NCI-H82 treated with DMSO at 0.1 percent for 48 hours (cell line): Measurements from ENCODE around the gene SYNE1.
"Not testable (repeated sequence)": the region's sequence is repeated elsewhere in the genome, so short reads cannot be mapped to it uniquely, and the experiment has no call there.

Experiments
- DNase-seq: peaks from one replicate; lab custom pipeline; 2025; ENCODE audit not compliant: unreplicated experiment; lab: John Stamatoyannopoulos, UW

Gene SYNE1

DNA sequence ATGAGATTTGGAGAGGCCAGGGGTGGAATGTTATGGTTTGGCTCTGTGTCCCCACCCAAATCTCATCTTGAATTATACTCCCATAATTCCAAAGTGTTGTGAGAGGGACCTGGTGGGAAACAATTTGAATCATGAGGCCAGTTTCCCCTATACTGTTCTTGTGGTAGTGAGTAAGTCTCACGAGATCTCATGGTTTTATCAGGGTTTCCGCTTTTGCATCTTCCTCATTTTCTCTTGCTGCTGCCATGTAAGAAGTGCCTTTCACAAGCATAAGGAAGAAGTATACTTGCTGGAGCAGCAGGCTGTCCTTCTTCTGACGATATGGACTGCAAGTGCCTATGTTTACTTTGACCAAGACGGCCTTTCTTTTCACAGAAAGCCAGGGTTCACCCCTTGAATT, 559.2 kb downstream of the SYNE1 start:
- DNase-seq: no peak

GRCh38 chr6:152076242-152076641, 560.9 kb downstream of the SYNE1 start:
- not testable (repeated sequence) for DNase-seq

- DNase-seq: no peak
These were observed 565.3 kb downstream of the SYNE1 start for GRCh38 chr6:152071843-152072242.
